ENCODE data around the gene COL3A1.
A peak's percentile ranks its signal among the peaks of the same experiment; 100 is the strongest.

The COL3A1 gene

DNA sequence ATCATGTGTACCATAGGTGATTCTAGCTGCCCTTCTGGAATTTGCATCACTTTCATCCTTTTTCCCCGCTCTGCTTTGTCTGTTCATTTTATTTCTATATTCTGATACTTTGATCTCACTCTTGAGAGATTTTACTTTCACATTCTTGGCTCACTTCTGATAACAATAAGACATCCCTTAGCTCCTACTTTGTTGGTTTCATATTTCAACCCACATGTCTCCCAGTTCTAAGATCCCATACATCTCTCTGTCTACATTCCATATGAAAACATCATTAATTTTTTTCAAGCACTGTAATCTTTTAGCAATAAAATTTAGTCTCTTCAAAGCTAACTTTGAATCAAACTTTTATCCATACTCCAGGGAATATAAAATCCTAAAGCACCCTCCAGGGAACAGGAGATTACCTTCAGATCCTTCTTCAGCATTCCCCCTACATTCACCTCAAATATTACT lies 75.6 kb downstream of the COL3A1 start:
- DNase-seq (ENCODE audit: low read depth, low spot score) = peak; percentile 12
- ChIA-PET CTCF (interaction anchor here (0.6 to 1.5 kb wide), 3 partner anchors 11 to 239 kb away, joined by 3 read pairs; no protein-coding TSS in a partner anchor), POLR2A (interaction anchor here (0.7 kb wide), 1 partner anchor 231 kb away, joined by 3 read pairs; no protein-coding TSS in a partner anchor)
- H3K4me3 ChIP-seq (ENCODE audit: low read depth, low read length) = no peak overlapping the region
- TF ChIP-seq, protein P1, sequence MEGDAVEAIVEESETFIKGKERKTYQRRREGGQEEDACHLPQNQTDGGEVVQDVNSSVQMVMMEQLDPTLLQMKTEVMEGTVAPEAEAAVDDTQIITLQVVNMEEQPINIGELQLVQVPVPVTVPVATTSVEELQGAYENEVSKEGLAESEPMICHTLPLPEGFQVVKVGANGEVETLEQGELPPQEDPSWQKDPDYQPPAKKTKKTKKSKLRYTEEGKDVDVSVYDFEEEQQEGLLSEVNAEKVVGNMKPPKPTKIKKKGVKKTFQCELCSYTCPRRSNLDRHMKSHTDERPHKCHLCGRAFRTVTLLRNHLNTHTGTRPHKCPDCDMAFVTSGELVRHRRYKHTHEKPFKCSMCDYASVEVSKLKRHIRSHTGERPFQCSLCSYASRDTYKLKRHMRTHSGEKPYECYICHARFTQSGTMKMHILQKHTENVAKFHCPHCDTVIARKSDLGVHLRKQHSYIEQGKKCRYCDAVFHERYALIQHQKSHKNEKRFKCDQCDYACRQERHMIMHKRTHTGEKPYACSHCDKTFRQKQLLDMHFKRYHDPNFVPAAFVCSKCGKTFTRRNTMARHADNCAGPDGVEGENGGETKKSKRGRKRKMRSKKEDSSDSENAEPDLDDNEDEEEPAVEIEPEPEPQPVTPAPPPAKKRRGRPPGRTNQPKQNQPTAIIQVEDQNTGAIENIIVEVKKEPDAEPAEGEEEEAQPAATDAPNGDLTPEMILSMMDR (IDR thresholded peaks at IDR 0.05; ENCODE audit: insufficient read depth, low read length, missing control alignments) = no peak

DNA sequence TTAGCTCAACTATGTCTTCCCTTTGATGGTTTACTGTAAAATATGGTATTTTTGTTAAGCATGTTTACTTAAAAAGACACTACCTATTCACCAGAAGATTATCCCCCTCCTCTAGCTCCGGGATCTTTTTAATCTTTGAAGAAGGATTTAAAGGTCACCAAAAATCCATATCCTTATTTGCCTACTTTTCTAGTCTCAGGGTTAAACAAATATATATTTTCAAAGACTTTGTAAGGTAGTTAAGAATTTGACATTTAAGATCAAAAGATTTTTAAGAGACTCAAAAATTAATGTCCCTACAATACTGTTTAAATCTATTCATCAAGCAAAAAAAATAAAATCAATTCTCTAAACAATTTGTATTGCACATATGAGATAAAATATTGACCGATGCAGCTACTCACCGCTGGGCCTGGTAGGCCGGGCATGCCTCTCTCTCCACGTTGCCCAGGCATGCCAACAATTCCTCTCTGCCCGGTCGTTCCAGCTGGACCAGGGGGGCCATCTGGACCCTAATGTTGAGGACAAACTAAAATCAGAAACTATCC lies 76.1 kb downstream of the COL3A1 start:
- TF ChIP-seq, protein P1 (IDR thresholded peaks at IDR 0.05; ENCODE audit: insufficient read depth, low read length, missing control alignments) = no peak
- CTCF ChIA-PET = interaction anchor here (0.6 to 2.0 kb wide), 5 partner anchors 10 to 238 kb away, joined by 3 to 6 read pairs (median 3); no protein-coding TSS in a partner anchor
- no peak for DNase-seq (ENCODE audit: low read depth, low spot score)
- POLR2A ChIA-PET = interaction anchor here (0.7 kb wide), 1 partner anchor 231 kb away, joined by 3 read pairs; no protein-coding TSS in a partner anchor
- H3K4me3 ChIP-seq (ENCODE audit: low read depth, low read length) = no peak overlapping the region

DNA sequence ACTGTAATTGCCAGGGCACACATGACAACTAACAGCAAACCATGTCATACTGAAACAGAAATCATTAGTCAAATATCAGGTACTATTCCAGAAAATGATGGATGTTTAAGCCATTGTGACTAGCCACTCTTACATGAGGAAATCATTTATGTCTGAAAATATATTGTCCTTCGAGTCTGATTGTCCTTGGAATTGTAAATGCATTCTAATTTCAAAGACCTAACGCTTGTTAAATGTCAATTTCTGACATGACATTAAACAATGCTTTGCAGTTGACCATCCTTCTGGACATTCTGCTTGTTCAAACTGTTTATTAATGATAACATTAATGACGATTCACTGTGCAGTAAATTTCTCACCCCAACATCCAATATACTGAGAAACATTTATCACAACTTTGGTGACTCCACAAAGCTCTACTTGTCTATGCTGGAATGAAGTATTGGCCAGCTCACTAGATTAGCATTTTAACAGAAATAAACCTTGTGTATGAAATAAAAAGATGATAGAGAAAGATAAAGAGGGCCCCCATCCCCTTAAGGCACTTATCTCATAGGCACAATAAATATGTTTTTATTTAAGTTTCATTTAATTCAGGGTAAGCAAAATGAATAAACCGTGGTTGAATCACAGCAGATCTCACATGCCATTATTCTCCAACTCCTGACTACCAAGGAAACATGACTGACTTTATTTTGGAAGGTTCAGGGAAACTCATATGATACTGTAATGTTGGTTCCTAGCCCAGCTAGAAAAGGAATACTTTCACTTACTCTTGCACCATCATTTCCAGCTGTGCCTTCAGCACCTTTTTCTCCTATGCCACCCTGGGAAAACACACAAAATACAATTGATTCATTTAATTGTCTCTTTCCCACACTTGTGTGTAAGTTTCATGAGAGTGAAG lies 82.3 kb downstream of the COL3A1 start:
- DNase-seq (ENCODE audit: low read depth, low spot score) = no peak
- no peak overlapping the region for H3K4me3 ChIP-seq (ENCODE audit: low read depth, low read length)
- ChIA-PET CTCF (no interaction called here), POLR2A (no interaction called here)
- TF ChIP-seq, protein P1 (IDR thresholded peaks at IDR 0.05; ENCODE audit: insufficient read depth, low read length, missing control alignments) = no peak

DNA sequence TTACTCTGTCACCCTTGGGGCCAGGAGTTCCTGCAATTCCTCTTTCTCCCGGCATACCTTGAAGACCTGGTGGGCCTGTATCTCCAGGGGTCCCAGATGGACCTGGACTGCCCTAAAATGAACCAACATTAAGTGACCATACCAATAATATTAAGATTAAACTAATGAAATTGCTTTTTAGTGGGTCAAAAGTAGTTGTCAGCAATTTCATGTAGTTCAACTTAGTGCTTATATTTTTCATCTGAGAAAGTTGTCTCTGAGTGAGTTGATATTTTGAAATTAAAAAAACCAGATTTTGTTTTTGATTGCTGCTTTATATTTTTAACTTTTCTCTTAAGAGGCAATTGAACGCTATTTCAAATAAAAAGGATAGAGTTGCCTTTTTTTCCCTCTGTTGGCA lies 83.1 kb downstream of the COL3A1 start:
- H3K4me3 ChIP-seq (ENCODE audit: low read depth, low read length) = no peak overlapping the region
- DNase-seq (ENCODE audit: low read depth, low spot score) = no peak
- TF ChIP-seq, protein P1 (IDR thresholded peaks at IDR 0.05; ENCODE audit: insufficient read depth, low read length, missing control alignments) = no peak
- ChIA-PET CTCF (no interaction called here), POLR2A (no interaction called here)

DNA sequence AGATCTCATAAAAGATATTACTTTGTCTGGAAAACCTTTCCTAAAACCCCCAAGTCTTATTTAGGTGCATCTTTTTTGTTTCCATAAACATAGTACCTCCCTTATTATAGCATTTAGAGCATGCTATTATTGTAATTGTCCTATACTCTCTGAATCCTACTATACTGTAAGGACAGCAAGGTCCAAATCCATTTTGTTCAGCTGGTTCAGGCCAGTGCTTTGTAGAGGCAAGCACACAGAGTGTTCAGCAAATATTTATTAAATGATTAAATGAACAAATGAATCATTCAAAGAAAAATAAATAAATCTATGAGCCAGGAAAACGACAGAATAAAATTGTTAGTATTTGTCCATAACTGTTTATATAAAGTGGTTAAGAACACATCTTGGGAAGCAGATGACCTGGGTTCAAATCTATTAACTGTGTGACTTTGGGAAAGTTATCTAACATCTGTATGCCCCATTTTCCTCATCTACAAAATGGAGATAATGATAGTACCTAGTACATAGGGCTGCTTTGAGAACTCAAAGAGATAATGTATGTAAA lies 86.0 kb downstream of the COL3A1 start:
- TF ChIP-seq, protein P1 (IDR thresholded peaks at IDR 0.05; ENCODE audit: insufficient read depth, low read length, missing control alignments) = no peak
- ChIA-PET CTCF (interaction anchor here (0.8 kb wide), 1 partner anchor 9 kb away, joined by 3 read pairs; no protein-coding TSS in a partner anchor), POLR2A (no interaction called here)

More for the DNA sequence above, 86.0 kb downstream of the COL3A1 start:
- no peak for DNase-seq (ENCODE audit: low read depth, low spot score)
- no peak overlapping the region for H3K4me3 ChIP-seq (ENCODE audit: low read depth, low read length)
